HG02981 (cell line): ENCODE measurements around the gene BABAM1.

Experiments
- ATAC-seq: cut with Tn5 transposase; IDR thresholded peaks from one replicate; pipeline ENCODE4 v1.9.1; 2021; ENCODE audit warnings: mild to moderate bottlenecking, moderate library complexity; ENCODE audit not compliant: unreplicated experiment

The BABAM1 gene

DNA sequence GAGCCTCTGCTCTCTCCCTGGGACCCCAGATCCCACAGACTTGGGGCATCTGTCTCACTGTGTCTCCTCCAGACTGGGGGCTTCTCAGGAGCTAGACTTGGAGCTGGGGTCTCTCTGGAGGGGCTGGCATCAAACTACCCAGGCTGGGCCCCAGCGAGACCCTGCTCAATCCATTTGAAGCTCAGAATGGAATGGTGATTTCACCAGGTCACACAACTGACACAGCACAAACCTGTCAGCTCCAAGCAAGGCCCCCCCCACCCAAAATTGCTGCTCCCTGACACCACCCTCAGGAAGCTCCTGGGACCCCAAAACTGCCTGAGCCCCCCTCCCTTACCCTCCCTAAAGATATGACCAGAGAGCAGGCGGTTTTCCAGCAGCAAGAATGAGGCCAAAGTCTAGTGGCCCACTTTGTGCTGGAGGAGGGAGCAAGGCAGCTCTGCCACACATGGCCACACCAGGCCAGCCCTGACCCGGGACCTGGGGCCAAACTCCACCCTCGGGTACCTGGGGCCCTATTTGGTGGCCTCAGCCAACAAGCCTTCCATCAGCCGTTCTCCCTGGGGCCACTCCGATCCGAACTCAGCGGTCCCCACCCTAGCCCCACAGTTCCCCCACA lies 23.9 kb upstream of the BABAM1 start:
- no peak for ATAC-seq

DNA sequence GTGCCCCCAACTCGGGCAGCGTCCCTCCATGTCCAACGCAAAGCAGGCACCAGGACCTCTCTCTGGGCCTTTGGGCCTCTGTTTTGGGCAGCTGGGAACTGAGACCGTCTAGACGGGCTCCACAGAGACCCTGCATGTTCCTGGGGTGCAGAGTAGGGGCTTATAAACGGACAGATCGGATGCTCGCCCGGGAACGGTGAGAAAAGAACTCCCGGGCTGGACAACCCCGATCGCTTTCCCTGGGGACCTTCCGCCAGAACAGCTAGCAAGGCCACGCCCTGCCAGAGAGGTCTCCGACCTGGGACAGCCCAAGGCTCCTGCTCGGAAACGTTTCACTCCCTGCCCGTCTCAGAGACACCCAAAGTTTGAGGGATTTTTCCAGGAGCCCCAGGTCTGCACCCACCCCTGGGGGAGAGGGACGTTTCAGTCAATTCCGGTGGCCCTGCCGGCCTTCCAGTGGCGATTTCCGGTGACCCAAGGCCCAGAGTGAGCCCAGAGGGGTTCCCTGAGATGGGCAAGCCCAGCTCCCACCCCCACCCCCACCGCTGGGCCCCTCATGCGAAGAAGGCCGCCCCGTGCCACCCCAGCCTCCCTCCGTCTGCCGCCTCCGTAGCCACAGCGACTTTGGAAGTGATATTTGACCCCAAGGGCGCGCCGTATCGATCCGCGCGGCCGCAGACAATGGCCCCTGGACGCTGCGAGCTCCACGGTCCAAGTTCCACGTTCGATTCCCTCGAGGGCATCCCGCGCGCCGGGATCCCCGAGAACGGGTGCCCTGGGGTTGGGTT lies 23.2 kb upstream of the BABAM1 start:
- no peak for ATAC-seq

DNA sequence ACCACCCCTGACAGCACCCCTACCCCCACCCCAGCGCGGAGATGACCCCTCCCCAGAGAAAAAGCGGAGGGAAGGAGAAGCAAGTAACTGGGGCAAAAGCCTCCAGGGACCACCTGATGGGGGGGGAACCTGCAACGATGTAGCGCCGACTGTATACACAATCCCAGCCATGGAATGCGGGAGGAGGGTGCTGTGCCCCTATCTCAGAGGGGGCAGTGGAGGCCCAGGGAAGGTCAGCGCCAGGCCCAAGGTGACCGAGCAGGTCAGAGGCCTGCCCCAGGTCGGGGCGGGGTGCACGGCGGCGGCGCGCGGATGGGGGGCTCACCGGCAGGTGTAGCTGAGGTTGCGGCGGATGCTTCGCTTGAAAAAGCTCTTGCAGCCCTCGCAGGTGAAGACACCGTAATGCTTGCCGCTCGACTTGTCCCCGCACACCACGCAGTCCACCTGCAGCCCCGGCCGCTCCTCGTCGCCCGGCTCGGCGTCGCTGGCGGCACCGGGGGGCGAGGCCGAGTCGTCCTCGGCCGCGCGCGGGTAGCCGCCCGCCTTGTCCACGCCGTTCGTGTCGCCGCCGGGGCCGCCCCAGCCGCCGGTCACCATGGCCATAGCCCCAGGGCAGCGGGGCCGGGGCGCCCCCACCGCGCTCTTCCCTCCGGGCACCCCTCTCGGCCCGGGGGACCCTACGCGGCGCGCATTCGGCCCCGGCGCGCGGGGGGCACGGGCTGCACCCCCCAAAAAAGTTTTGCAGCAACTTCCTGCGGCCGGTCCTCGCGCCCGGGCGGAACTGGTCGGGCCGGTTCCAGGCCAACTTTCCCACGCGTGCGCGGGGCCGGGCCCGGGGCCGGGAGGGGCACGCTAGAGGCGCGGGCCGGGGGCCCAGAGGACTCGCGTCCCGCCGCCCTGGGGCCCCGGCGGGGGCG lies 22.4 kb upstream of the BABAM1 start:
- no peak for ATAC-seq

DNA sequence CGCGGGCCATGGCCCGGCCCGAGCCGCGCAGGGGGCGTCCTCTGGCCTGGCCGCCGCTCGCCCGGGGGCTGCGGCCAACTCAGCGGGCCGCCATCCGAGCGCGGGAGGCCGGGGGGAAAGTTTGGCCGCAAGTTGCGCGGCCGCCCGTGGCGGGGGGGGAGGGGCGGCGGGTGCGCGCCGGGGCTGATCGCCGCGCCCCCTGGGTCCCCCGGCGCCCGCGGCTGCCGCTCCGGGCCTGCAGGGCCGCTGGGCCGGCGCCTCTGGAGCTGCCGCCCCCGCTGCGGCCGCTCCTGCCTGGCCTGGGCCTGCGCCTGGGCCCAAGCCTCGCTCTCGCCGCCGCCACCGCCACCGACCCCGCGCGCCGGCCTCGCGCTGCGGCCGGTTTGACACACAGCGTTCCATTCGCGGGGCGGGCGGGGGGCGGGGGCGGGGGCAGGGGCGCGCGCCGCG lies 21.7 kb upstream of the BABAM1 start, which contains the start of gene NR2F6:
Gene NR2F6 (minus strand): TSS at position 385 of the 450 bp plus-strand sequence. CDS start 699 bp downstream, outside the sequence.
- ATAC-seq: no peak

DNA sequence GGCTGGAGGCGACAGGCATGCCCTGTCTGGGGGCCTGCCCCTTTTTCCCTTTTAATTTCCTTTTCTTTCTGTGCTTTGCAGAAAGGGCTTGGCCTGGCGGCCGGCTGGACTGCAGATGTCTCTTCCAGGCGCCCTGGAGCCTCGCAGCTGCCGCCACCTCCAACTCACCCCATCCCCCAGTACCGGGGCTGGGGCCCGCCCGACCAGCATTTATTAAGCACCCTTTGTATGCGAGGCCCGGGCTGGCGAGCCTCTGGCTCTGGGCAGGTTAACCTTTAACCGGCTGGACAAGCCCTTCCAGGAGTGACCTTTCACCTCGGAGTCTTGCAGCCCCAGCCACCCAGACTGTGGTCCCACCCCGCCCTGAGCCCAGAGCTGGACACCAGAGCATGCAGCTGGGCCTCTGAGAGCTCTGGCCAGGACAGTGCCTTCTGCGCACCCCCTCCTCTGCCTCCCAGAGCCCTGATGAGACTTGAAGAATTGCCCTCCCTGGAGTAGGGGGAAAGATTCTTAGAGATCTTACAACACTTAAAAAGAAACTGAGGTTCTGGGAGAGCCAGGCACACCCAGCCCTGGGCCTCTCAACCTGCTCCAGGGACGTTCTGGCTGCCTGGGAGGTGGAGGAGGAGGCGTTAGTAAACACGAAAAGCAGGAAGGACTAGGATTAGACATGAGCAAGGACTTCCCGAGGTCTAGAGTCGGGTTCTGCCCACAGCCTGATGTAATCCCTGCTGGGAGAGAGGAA lies 20.4 kb upstream of the BABAM1 start:
- no peak for ATAC-seq

DNA sequence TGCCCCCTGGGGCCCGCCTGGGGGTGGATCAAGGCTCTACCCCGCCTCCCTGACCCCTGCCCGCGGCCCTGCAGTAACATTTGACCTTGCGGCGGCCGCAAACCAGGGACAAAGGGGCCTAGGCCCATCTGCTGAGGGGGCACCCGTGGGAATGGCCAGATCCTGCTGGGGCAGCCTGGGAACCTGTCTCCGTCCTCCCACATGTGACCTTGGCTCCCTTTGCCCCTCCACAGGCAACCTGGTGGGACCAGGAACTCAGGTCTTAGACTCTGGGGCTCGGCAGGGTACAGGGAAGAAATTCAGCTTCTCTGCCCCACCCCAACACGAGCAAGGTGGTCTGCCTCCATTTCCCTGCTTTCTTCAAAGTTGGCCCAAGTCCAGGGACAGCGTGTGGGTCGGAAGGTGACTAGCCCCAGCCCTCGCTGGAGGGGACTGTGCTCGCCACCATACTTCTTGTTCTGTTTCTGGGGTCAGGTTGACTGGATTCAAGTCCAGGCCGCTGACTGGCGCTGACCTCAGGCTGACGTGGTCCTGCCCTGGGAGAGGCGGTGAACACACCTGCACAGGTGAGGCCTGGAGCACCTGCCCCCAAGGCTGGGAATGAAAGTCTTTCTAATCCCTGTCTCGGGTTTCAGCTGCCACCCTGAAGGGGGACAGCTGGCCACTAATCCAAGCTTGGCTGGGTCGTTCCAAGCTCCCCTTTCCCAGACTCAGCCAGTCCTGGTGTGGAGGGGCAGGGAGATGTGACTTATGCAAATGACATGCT lies 19.0 kb upstream of the BABAM1 start:
- ATAC-seq: no peak

GRCh38 chr19:17249887-17250548 lies 17.2 kb upstream of the BABAM1 start:
- no peak for ATAC-seq

DNA sequence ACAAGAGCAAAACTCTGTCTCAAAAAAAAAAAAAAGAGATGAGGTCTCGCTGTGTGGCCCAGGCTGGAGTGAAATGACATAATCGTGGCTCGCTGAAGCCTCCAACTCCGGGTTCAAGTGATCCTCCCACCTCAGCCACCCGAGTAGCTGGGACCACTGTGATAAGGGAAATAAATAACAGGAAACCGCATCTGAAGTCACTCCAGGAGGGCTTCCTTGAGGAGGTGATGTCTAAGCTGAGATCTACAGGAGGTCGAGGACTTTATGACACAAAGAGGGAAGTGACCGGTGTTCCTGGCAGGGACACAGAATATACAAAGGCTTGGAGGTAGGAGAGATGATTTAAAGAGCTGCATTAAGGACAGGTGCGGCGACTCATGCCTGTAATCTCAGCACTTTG lies 12.6 kb upstream of the BABAM1 start:
- ATAC-seq: no peak

DNA sequence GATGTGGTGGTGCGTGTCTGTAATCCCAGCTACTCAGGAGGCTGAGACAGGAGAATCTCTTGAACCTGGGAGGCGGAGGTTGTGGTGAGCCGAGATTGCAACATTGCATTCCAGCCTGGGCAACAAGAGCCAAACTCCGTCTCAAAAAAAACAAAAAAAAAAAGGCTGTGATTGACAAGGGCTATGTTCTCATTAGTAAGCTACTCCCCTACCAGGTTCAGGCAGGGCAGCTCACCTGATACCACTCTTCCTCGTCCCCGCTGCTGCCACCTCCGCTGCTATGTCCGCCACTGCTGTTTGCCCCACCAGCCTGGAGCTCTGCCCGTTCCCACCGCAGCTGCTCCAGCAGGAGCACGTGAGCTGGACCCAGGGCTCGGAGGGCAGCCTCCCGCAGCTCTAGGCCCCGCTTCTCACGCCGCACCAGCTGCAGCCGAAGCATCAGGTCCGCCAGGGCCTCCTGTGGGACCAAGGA lies 12.1 kb upstream of the BABAM1 start:
- ATAC-seq: no peak

DNA sequence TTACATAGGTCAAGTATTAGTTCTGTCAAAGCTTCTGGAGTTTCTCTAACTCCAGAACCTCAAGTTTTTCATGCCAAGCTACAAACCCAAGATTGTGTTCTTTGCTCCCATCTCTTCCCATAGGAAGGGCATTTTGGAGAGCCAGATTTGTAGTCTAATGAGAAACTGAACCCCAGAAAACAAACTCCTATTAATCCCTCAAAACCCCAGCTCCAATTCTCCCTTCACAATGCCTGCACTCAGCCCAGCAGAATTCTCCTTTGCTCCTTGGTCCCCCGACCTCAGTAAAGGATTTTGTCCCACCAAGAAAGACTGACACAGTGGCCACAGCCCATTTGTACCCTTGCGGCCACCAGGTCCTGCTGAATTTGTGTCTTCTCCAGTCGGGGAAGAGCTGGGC lies 11.1 kb upstream of the BABAM1 start:
- ATAC-seq: no peak

- ATAC-seq: no peak
Observed at GRCh38 chr19:17259118-17259780, 8.0 kb upstream of the BABAM1 start.

- no peak for ATAC-seq
Observed at GRCh38 chr19:17259934-17260333, 7.3 kb upstream of the BABAM1 start.

DNA sequence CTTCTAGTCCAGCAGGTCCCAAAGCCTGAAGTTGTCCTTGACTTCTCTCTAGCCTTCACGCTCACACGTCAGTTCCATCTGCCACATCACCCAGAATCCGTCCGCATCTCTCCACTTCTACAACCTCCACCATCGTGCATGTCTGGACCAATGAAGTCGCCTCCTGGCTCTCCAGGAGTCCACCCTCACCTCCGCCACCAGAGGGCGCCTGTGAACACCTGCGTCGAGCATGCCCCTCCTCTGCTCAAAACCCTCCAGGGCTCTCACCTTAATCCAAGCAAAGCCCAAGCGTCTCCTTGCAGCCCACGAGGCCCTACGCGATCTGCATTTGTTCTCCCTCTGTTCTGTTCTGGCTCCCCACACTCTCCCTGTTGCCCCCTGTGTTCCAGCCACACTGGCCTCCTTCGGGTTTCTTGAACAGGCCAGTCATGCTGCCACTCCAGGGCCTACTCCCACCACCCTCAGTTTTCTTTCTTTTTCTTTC lies 6.4 kb upstream of the BABAM1 start:
- peak; percentile 69 for ATAC-seq

- ATAC-seq: no peak
Observed at GRCh38 chr19:17262557-17262956, 4.7 kb upstream of the BABAM1 start.

DNA sequence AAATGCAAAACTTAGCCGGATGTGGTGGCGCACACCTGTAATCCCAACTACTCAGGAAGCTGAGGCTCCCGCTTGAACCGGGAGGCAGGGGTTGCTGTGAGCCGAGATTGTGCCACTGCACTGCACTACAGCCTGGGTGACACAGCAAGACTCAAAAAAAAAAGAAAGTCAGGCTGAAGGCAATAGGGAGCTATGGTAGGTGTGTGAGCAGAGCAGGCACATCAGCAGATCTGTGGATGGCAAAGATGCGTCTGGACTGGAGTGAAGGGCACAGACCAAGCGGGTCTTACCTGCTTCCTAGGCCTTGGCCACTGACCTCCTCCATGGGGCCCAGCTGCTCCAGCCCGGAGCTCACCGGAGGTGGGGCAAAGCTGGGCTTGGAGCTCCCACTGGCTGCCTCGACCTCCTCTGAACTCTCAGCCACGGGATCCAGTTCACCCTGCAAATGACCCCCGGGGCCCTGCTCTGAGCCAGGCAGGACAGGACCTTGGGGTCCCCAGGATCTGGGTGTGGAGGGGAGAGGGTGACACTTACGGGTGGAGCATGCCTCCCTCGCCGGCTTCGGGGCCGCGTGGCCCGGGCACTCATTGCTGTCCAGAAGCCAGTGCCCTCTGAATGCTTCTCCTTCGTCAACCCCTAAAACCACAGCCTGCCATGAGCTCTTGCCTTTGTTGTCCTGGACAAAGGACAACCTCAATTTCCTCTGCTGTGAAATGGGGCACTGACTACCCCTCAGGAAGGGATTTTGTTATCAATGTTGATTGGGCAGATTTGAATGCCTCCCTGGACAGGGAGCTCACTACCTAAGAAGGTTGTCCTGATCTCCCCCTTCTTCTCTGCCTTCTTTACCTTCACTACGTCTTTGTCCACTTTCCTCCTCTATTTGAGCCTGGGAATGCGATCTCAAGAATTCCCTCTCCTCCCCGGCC lies 3.3 kb upstream of the BABAM1 start:
- ATAC-seq: no peak

- ATAC-seq: no peak
Observed at GRCh38 chr19:17264641-17264979, 2.6 kb upstream of the BABAM1 start, which contains the start of gene USHBP1. Gene USHBP1 (minus strand): TSS chr19:17264745. CDS start chr19:17264299, 446 bp downstream.

DNA sequence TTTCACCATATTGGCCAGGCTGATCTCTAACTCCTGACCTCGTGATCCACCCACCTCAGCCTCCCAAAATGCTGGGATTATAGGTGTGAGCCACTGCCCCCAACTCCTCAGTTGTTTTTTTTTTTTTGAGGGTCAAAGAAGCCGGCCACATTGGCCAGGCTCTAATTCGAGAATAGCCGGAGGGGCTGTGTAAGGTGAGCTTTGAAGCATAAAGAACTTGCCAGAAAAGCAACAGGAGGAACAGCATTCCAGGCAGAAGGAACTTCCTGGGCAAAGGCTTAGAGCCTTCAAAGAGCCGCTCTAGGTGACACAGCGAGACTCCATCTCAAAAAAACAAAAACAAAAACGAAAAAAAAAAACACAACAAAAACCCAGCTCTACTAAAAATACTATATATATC lies 1.2 kb upstream of the BABAM1 start:
- ATAC-seq: no peak

- ATAC-seq: no peak
Observed at GRCh38 chr19:17266589-17266974, 661 bp upstream of the BABAM1 start.
